SIG-M5 (cell line): ENCODE results near the gene DLG2.

Experiments
- DNase-seq: peaks from one replicate; lab custom pipeline; 2025; lab: John Stamatoyannopoulos, UW

The DLG2 gene

DNA sequence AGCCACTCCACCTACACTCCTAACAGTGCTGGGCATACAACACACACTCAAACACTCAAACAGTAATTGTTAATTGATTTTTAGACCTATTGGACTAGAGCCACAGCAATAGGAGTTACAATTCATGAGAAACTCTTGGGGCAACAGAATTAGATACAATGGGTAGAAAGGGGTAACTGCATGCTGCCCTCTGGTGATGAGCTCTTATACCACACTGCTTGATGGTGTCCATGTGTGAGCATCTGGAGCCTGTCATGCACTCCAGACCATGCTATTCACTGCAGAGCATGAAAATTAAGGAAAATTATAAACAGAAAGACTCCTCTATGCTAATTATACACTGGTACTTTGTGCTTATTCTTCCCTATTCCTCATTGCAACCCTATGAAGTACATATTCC is 1365.4 kb downstream of the DLG2 start:
- DNase-seq = no peak

DNA sequence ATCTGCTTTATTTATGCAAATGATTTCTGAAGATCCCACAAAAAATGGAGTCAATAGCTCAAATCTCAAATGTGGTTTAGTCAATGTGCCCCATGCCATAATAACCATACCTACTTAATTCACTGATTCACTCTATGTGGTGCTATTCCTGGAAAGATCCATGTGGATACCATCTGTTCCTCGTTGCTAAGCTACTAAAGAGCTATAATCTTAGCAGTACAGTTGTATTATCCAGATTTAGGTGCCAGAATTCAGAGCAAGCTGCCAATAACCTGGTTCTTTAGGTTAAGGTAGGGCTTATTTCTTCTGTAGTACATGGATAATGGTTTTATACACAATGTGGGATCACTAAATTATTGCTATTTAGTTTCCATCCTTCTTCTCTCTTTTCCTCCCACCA is 1366.3 kb downstream of the DLG2 start:
- no peak for DNase-seq

DNA sequence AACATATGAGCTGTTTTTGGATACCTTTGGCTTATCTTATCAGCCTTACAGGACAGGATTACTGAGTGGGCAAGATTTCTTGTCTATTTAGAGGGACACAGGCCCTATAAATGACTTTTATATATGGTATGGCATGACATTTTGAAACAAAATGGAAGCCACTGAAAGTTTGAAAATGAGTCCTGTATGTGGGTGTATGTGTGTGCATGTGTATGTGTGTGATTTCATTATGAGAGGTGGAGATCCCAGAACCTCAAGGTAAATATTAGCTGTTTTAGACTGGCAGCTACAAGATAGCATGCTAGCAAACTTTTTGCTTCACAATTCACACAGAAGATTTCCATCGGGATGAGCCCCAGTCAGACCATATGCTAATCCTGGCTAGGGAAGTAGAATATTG is 1370.5 kb downstream of the DLG2 start:
- no peak for DNase-seq

DNA sequence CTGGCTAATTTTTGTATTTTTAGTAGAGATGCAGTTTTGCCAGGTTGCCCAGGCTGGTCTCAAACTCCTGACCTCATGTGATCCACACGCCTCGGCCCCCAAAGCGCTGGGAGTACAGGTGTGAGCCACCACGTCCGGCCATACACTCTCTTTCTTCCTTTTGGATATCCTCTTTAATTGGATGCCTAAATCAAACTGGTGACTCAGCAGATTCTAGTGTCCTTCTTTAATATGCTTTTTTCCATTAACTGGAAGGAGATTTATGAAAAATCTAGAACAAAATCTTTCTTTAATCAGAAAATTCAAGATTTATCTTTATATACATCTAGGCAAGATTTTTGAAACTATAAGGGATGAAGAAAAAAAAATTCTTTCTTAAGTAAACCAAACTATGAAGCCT is 1371.7 kb downstream of the DLG2 start:
- DNase-seq = no peak

DNA sequence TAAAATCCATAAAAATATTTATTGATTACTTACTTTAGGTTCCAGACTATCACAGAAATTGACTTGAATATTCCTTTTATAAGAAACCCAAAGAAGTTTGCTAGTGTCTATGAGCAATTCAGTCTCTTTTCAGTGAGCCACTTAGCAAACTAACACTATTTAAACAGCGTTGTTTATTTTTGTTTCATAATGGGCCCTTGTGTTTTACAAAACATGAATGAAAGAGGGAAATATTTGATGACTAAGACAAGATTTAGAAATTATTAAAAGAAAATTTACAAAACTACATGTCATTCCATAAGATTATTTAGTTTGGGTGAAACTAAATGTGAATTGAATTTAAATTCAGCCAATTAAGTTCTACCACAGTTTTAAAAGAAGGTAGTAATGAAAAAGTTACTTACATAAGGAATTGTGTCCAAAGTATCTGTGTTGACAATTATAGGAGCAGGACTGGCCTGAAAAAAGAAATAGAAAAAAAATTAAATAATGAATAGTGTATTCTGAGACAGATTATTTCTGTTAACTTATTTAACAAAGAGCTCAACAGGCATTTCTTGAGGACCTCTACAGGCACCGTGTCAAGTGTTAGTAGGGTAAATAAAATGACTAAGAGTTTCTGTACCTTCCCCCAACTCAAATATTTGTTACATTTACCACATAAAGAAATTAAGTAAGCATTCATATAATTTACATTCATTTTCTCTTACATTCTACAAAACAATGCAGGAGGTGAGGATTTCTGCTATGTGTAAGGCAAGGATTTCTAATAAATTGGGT is 1376.1 kb downstream of the DLG2 start:
- no peak for DNase-seq

DNA sequence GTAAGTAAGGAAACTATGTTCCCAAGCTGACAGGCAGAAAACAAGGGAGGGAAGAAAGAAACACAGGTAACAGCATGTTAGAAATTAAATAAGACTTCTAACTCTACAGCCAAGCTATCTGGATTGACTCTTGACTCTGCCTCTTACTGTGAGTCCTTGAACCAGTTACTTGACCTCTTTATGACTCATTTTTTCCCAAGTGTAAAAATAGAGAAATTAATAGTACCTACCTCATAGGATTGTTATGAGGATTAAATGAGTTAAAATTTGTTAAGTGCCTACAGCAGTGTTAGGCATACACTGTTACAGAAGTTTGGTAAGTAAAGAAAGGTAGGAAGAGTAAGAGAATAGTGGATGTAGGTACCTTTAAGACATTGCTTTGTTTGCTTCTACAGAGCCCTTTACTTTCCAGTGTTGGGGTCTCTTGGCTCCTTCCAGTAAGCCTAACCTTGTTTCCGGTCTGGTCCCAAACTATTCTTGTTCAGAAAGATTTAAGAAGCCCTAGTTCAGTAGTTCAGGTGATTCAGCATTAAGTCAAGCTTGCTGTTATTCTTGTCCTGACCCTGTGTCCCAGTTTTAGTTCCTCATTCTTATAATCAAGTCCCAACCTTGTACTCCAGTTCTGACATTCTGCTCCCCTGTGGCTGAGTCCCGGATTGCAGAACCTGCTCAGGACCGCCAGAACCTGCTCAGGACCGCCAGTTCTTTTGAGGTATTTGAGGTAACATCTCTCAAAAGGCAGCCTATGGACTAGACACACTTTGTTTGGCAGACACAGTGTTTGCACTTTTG is 1377.6 kb downstream of the DLG2 start:
- no peak for DNase-seq

DNA sequence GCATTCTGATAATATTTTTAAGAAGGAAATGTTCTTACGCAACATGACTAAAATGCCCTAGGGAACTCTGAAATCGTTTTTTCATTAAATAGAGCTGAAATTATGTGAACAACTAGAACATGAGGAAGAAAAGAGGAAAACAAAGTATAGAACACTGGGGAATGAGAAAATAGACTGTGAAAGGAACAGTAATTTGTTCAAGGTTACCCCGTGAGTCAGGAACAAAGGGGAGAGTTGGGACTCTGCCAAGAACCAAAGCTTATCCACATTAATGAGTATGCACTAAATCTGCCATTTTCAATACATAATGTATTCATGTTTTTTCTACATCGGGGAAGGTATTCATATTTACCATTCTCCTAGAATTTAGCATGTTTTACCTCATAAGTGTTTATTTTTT is 1379.2 kb downstream of the DLG2 start:
- DNase-seq = no peak

DNA sequence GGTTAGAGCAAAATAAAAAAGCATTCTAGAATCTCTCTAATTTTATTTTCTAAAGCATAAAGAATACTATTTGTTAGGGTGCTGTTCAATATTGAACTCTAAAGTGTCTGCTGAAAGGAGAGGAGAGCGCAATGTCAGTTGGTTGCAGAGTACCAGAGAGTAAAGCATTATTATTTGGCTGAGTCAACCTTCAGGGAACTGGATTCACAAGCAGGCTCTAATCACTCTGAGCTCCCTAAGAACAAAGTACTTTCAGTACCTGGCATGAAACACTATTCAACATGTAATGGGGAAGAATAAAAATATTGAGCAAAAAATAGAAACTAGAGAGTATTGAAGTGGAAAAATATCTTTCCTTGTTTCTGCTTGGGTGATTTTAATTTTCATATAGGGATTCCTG is 1380.0 kb downstream of the DLG2 start:
- no peak for DNase-seq

DNA sequence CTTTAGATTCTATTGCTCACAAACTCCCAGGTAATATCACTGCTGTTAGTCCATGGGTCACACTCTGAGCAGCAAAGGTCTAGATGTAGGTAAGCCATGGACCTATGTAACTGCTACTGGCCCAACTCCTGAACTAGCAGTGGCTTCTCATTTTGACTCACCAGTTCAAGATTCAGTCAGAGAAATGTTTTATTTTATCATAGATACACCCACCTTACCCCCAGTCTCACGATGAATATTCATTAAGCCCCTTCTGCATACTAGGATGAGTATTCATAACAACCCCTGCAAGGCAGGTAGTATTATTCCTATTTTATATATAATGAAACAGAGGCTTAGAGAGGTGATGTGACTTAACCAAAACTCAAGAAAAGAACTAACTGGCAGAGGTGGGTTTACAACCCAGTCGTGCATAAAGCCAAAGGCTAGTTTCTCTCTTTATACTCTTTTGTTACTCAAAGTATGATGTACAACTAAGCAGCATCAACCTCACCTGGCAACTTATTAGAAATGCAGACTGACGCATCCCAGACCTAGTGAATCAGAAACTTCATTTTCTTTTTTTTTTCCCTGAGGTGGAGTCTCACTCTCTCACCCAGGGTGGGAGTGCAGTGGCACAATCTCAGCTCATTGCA is 1383.4 kb downstream of the DLG2 start:
- no peak for DNase-seq

DNA sequence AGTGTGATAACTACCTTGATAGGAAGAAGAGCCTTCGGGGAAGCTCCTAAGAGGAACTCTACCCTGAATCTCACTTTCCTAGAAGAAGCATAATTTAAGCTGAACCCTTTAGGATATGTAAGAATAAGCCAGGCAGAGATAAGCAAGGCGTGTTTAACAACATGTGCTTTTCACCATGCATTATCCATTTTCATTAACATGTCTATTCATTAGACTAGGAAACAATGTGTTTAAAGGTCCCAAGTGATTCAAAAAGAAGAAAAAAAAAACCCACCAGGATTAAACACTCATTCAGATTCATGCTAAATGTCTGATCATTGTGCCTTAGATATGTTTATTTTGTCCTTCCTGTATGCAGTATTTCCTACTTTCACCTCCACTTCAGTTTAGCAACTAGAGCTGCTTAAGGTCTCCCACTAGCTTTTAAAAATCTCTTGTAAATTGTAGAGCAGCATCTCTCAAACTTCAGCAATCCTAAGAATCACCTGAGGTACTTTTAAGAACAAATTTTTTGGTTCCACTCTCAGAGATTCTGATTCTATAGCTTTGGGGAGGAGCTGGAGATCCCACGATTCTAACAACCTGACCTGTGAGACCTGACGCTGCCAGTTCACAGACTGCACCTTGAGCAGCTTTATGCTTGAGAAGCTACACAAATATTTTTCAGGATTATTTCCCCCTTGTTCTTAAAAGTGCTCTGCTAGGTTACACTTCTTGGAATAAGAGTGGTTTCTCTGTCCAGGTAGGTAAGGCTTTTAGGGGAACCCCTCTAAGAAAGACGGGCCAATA is 1385.6 kb downstream of the DLG2 start:
- DNase-seq = no peak

DNA sequence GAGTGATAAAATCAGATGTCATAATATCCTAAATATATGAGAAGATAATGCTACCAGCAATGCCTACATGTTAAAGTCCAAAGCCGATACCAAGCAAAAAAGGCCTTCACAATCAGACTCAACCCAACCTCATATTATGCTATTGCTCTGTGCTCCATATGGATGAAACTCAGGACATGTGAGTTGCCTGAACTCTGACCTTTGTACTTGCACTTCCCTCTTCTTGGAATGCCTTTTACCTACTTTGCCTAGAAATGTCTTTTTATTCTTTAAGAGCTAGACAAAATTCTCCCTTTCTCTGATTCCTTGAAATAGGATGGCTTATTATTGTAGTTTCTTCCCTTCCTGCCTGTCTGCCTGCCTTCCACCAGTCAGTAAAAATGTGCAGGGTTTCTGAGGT is 1386.3 kb downstream of the DLG2 start:
- DNase-seq = no peak

DNA sequence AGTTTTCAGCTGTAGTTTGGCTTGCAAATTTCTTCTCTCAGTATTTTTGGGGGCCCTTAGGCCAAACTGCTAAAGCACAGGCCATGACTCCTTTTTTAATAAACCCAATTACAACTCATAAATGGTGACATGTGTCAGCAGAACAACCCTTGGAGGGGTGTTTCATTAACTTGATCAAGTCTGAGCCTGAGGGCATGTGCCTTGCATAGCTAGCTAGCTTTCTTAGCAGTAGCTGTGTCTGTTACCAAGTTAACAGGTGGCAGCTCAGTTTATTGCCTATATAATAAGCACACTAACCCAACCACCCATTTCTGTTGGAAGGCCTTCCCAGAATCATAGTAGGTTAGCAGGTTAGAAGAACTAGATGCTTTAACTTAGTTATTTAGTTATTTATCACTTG is 1390.7 kb downstream of the DLG2 start:
- no peak for DNase-seq

DNA sequence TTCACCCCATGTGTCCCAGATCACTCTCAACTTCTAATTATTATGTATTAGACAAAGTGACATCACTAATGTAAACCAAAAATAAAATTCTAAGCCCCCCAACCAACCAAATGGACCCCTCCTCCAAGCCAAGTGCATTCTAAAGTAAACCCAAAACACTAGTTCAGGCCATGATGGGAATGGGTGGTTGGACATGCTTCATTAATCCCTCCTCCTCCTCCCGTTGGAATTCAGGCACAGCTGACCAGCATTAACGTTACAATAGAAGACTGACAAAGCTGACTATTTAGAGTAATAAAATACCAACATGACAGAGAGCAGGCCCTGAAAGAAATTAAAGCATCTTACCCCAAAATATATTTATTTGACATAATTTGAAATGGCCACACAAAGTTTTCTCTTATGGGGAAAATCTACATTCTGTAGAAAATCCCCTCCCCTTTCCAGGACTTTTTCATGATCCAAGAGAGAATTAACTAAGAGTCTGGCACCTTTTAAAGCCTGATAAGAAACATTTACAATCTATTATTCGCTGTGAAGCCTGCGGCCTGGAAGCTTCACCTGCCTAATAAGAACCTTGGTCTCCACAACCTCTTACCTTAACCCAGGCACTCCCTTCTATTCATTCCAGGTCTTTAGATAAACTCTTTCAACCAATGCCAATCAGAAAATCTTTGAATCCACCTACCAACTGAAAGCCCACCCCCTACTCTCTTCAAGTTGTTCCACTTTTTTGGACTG is 1392.5 kb downstream of the DLG2 start:
- DNase-seq = no peak

DNA sequence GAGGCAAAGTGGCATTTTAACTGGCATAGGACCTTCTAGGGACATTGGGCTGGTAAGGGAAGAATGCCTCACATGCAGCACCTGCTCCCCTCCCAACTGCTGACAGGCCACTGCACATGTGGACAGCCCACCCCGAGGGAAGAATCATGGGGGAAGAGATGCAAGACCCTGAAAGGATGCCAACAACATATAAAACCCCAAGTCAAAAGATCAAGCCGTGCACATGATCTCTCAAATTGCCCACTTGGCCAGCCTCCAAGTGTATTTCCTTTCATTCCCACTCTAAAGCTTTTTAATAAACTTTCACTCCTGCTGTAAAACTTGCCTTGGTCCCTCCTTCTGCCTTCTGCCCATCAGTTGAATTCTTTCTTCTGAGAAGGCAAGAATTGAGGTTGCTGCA is 1393.1 kb downstream of the DLG2 start:
- no peak for DNase-seq

DNA sequence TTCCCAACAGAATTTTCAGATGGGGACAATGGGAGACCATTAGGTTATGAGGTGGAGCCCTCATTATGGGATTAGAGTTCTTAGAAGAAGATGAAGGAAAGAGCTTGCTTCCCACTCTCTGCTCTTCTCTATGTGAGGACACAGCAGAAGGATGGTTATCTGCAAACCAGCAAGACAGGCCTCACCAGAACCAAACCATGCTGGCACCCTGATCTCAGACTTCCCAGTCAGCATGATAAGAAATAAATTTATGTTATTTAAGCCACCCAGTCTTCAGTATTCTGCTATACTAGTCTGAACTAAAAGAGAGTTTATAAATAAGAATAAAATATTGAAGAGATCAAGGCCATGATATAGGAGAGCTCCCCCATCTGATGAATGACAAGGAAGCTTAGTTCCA is 1394.6 kb downstream of the DLG2 start:
- DNase-seq = no peak

DNA sequence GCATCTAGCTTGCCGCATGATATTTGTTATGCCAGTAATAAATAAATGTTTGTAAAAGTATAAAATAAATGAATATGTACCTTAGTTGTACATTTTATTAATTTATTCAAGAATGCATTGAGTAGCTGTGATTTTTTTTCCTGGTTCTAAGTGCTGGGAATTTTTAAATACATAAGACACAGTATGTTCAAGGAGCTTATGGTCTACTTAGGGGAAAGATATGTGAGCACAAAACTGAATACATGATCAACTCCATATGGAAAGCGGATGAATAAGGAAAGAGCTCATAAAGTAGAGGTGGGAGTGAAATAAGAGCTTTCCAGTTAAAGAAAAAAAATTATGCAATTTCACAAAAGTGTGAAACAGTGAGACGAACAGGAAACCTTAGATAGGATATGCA is 1396.7 kb downstream of the DLG2 start:
- no peak for DNase-seq

DNA sequence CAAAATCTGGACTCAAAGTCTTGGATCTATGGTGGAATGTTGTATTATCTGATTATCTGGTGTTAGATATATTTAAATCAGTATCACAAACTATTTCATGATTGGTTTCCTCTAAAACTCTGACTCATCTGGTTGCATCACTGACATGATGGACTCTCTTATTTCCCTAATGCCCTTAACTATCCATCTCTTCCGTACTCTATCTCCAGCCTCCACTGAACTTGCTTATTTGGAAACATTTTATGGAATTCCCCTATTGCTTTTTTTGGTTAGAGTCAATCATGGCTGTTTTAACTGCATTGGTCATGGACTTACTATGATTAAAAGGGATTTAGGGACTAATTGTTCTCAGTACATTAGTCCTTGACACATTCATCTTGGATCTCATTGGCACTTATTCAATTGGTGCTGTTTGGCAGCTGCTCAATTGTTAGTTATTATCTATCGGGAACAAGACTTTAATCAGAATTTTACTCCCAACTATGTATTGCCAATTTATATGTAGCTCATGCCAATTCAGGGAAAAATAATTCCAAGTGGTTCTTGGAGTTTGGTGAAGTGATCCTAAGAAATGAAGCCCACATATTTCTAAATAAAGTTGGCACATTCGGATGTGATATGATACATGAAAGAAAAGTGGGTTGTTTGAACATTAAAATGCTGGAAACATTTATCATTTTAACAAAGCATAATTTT is 1399.0 kb downstream of the DLG2 start:
- DNase-seq = no peak

DNA sequence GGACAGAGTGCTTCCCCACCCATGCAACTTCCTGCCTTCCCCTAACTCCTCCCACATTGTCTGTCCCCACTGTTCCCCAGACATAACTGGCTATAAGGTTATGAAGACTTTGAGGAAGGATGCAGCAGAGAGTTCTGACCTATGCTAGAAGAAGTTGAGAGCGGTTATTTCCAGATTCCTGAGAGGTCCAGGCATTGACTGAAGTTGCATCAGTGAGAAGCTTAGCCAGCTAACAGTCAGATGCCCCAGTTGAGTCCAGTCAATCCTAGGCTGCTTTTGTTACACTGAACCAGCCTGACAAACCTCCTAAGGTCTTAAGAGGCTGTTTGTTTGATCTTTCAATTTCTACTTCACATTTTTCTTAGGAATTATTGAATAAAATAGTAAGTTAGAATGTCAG is 1403.1 kb downstream of the DLG2 start:
- no peak for DNase-seq

DNA sequence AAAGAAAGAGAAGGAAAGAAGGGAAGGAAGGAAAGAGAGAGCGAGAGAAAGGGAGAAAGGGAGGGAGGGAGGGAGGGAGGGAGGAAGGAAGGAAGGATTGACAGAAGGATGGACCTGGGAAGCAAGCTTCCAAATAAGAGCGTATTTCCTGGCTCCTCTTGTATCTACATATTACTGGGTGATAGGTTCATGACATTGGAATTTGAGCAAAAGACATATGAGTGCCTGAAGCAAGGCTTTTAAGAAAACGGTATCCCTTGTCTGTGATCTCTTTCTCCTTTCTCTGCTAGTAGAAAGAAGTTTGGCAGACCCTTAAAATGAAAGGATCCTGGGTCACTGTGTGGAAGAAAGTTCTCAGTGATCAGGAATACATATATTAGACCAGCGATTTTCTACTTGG is 1408.8 kb downstream of the DLG2 start:
- no peak for DNase-seq

DNA sequence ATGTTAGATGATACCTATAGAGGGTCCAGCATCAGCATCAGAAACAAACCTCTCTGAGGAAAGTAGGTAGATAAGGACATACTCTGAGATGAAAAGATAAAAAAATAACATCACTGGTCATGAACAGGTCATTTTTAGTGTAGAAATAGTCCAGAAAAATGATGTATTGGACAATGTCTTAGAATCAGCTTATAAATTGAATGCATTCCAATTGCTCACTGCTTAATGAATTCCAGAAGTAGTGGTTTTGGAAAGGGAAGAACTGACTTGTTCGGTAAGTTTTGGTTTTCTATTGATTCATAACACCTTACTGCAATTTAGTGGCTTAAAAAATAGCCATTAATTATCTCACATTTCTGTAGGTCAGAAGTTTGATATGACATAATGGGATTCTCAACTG is 1411.5 kb downstream of the DLG2 start:
- no peak for DNase-seq

DNA sequence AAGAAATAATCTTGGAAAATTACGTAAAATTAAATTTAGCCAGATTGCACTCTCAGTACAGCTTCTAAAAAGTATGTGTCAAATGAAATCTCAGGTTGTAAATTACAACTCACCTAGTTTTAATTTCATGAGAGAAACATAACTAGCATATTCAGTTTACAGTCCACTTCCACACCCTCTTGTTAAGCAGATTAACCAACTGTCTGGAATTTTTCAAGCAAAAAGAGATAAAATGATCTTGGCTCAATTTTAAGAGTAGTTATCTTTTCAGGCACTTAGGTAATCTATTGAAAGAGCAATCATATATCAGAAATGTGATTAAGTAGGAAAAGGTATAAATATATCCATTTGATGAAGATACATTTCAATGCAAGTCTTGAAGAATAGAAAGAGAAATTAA is 1412.6 kb downstream of the DLG2 start:
- no peak for DNase-seq
